HG03432 (cell line): ENCODE data around the gene INO80.
"Not testable (repeated sequence)": the region's sequence is repeated elsewhere in the genome, so short reads cannot be mapped to it uniquely, and the experiment has no call there.

ENCODE experiments used
- ATAC-seq: cut with Tn5 transposase; IDR thresholded peaks from one replicate; pipeline ENCODE4 v1.9.1; 2021; ENCODE audit warnings: mild to moderate bottlenecking, moderate library complexity; ENCODE audit not compliant: unreplicated experiment

The INO80 gene

GRCh38 chr15:41116116-41116961 is at the start of gene INO80:
Gene INO80, minus strand, starts transcription at chr15:41116280. Its CDS starts 19,970 bp downstream, at chr15:41096310.
- peak; percentile 80 for ATAC-seq

GRCh38 chr15:41161736-41162135 is 45.7 kb upstream of the INO80 start:
- ATAC-seq: no peak

- ATAC-seq: no peak
Observed at GRCh38 chr15:41161336-41161735, 45.3 kb upstream of the INO80 start.

GRCh38 chr15:41160639-41161315 is 44.7 kb upstream of the INO80 start:
- no peak for ATAC-seq

- ATAC-seq: no peak
Observed at GRCh38 chr15:41154412-41154811, 38.3 kb upstream of the INO80 start.

- no peak for ATAC-seq
Observed at GRCh38 chr15:41153733-41154132, 37.7 kb upstream of the INO80 start.

- no peak for ATAC-seq
Observed at GRCh38 chr15:41151451-41152005, 35.4 kb upstream of the INO80 start.

- ATAC-seq: no peak
Observed at GRCh38 chr15:41150279-41150678, 34.2 kb upstream of the INO80 start.

- ATAC-seq: no peak
Observed at GRCh38 chr15:41148065-41148464, 32.0 kb upstream of the INO80 start.

GRCh38 chr15:41139619-41140018 is 23.5 kb upstream of the INO80 start:
- ATAC-seq: no peak

GRCh38 chr15:41139112-41139511 is 23.0 kb upstream of the INO80 start:
- not testable (repeated sequence) for ATAC-seq

- not testable (repeated sequence) for ATAC-seq
Observed at GRCh38 chr15:41135580-41135979, 19.5 kb upstream of the INO80 start.

- ATAC-seq: no peak
Observed at GRCh38 chr15:41133454-41133853, 17.4 kb upstream of the INO80 start.

GRCh38 chr15:41132094-41132493 is 16.0 kb upstream of the INO80 start:
- not testable (repeated sequence) for ATAC-seq

GRCh38 chr15:41128174-41128902 is 12.3 kb upstream of the INO80 start:
- no peak for ATAC-seq

GRCh38 chr15:41125931-41126642 is 10.0 kb upstream of the INO80 start:
- no peak for ATAC-seq

- ATAC-seq: no peak
Observed at GRCh38 chr15:41125063-41125669, 9.1 kb upstream of the INO80 start.

- ATAC-seq: no peak
Observed at GRCh38 chr15:41124058-41124457, 8.0 kb upstream of the INO80 start.

- no peak for ATAC-seq
Observed at GRCh38 chr15:41122849-41123248, 6.8 kb upstream of the INO80 start.

- ATAC-seq: no peak
Observed at GRCh38 chr15:41121951-41122350, 5.9 kb upstream of the INO80 start.
